GM21576 (cell line): ENCODE measurements around the gene TMEM143.

ENCODE experiments used
- ATAC-seq: cut with Tn5 transposase; IDR thresholded peaks from one replicate; pipeline ENCODE4 v1.9.1; 2021; ENCODE audit warnings: mild to moderate bottlenecking, moderate library complexity; ENCODE audit not compliant: unreplicated experiment

The TMEM143 gene

GRCh38 chr19:48361912-48362311 is 1.8 kb downstream of the TMEM143 start:
- no peak for ATAC-seq

- no peak for ATAC-seq
Measured at GRCh38 chr19:48359123-48359522, 4.6 kb downstream of the TMEM143 start.

GRCh38 chr19:48355365-48355954 is 8.3 kb downstream of the TMEM143 start:
- no peak for ATAC-seq

GRCh38 chr19:48354332-48354992 is 9.3 kb downstream of the TMEM143 start:
- ATAC-seq = no peak

- no peak for ATAC-seq
Measured at GRCh38 chr19:48353677-48354076, 10.1 kb downstream of the TMEM143 start.

- no peak for ATAC-seq
Measured at GRCh38 chr19:48351341-48351752, 12.4 kb downstream of the TMEM143 start.

- ATAC-seq = no peak
Measured at GRCh38 chr19:48350856-48351255, 12.9 kb downstream of the TMEM143 start.

- no peak for ATAC-seq
Measured at GRCh38 chr19:48348737-48349136, 15.0 kb downstream of the TMEM143 start.

- no peak for ATAC-seq
Measured at GRCh38 chr19:48348045-48348444, 15.7 kb downstream of the TMEM143 start.

- ATAC-seq = no peak
Measured at GRCh38 chr19:48346191-48346590, 17.5 kb downstream of the TMEM143 start.

- ATAC-seq = no peak
Measured at GRCh38 chr19:48344892-48345291, 18.8 kb downstream of the TMEM143 start.

GRCh38 chr19:48342841-48343540 is 20.7 kb downstream of the TMEM143 start:
- ATAC-seq = no peak

- no peak for ATAC-seq
Measured at GRCh38 chr19:48342414-48342738, 21.4 kb downstream of the TMEM143 start.

- no peak for ATAC-seq
Measured at GRCh38 chr19:48341515-48342413, 22.0 kb downstream of the TMEM143 start.

GRCh38 chr19:48340995-48341394 is 22.7 kb downstream of the TMEM143 start:
- no peak for ATAC-seq

GRCh38 chr19:48338802-48339503 is 24.8 kb downstream of the TMEM143 start:
- no peak for ATAC-seq

GRCh38 chr19:48338253-48338755 is 25.4 kb downstream of the TMEM143 start:
- no peak for ATAC-seq

- peak; percentile 36 for ATAC-seq
Measured at GRCh38 chr19:48333467-48334384, 30.0 kb downstream of the TMEM143 start.

- ATAC-seq = peak; percentile 57
Measured at GRCh38 chr19:48332662-48333466, 30.9 kb downstream of the TMEM143 start.
